GM12878 (cell line): ENCODE measurements around the gene HLA-DRB1. TPM values are rescaled to one million over a fixed set of nuclear protein-coding genes. Genes with fewer than 3 reads are reported as not detected.

Experiments used
- ATAC-seq: fragments of 200-7000 bp; cut with Tn5 transposase; 3 replicates; pipeline ENCODE4 v1.9.1; 2020; ENCODE audit warnings: mild to moderate bottlenecking, moderate library complexity
- BruUV-seq: library from RNA; stranded (reverse); fragments of 400-500 nt; replicated peaks from 2 replicates; lab custom pipeline; 2021; lab: Mats Ljungman, UMichigan
- CTCF ChIA-PET: fragments of 300-600 bp; sonication (Branson Sonifier 250); formaldehyde crosslinking; extraction: SDS; loops from one replicate; lab custom pipeline; 2021; ENCODE audit warnings: inconsistent platforms; lab: Yijun Ruan, JAX
- POLR2A ChIA-PET: fragments of 350-600 bp; formaldehyde crosslinking; extraction: SDS; loops from one replicate; lab custom pipeline; 2021; ENCODE audit warnings: inconsistent platforms; lab: Charles Lee
- RAD21 ChIA-PET: fragments of 300-600 bp; sonication (Branson Sonifier 250); formaldehyde crosslinking; loops from one replicate; lab custom pipeline; 2023; ENCODE audit warnings: antibody characterized with exemption; ENCODE audit not compliant: unreplicated experiment; lab: Charles Lee
- SMC1A ChIA-PET: fragments of 300-600 bp; sonication (Branson Sonifier 250); formaldehyde crosslinking; loops from one replicate; lab custom pipeline; 2023; ENCODE audit not compliant: unreplicated experiment, uncharacterized antibody; lab: Charles Lee
- DNase-seq: peaks from one replicate; pipeline ENCODE4 v3.0.0-alpha.2; 2011; ENCODE audit warnings: low read depth, low spot score
- FAIRE-seq: peaks from 3 replicates; lab custom pipeline; 2011; peaks lifted over from hg19 to GRCh38; lab: Jason Lieb, UNC
- H2AFZ ChIP-seq: 2 replicates; pipeline ENCODE4 v1.6.0; 2011; ENCODE audit warnings: low read depth, low read length, control low read depth; ENCODE audit not compliant: control insufficient read depth
- H3K27ac ChIP-seq: 2 replicates; pipeline ENCODE4 v1.5.1; 2011; ENCODE audit warnings: control low read depth; ENCODE audit not compliant: control insufficient read depth, insufficient read depth
- H3K27me3 ChIP-seq, 2 experiments: replicated peaks in 1 of 2; 2 replicates each; pipeline versions ENCODE4 v1.6.0 to v1.6.1; 2011; ENCODE audit warnings: low read length in 1 of 2; ENCODE audit not compliant: control insufficient read depth in 2 of 2, insufficient read depth in 2 of 2
- H3K36me3 ChIP-seq, 2 experiments: 2 replicates each; pipeline ENCODE4 v1.5.1; 2011; ENCODE audit warnings: low read length in 1 of 2; ENCODE audit not compliant: control insufficient read depth in 2 of 2, insufficient read depth in 2 of 2
- H3K4me1 ChIP-seq: 2 replicates; pipeline ENCODE4 v1.6.1; 2011; ENCODE audit warnings: mild to moderate bottlenecking, low read length, moderate library complexity, mixed read lengths; ENCODE audit not compliant: control insufficient read depth, insufficient read depth
- H3K4me2 ChIP-seq: 2 replicates; pipeline ENCODE4 v1.6.0; 2011; ENCODE audit warnings: control low read depth; ENCODE audit not compliant: control insufficient read depth, insufficient read depth
- H3K4me3 ChIP-seq: fragments of 200-600 bp; sonication (generic); 2 replicates; pipeline ENCODE4 v1.5.1; 2016
- H3K79me2 ChIP-seq: 2 replicates; pipeline ENCODE4 v1.6.0; 2011; ENCODE audit warnings: low read length; ENCODE audit not compliant: control insufficient read depth, insufficient read depth
- H3K9ac ChIP-seq: 2 replicates; pipeline ENCODE4 v1.8.0; 2011; ENCODE audit warnings: low read length, control low read depth, mixed read lengths; ENCODE audit not compliant: control insufficient read depth, insufficient read depth
- H3K9me3 ChIP-seq: replicated peaks from 3 replicates; pipeline ENCODE4 v1.5.1; 2011; ENCODE audit warnings: mild to moderate bottlenecking, low read length; ENCODE audit not compliant: control insufficient read depth, insufficient read depth
- H4K20me1 ChIP-seq: 2 replicates; pipeline ENCODE4 v1.6.0; 2011; ENCODE audit not compliant: control insufficient read depth, insufficient read depth
- CHD2 ChIP-seq: IDR thresholded peaks from 2 replicates; pipeline ENCODE4 v1.6.1; 2011; ENCODE audit warnings: low read depth, low read length, improper control_type of control experiment, borderline replicate concordance
- CHD4 ChIP-seq: fragments of 200-600 bp; sonication (generic); IDR thresholded peaks from 2 replicates; pipeline ENCODE4 v1.6.1; 2016; ENCODE audit warnings: mild to moderate bottlenecking
- EED ChIP-seq: sonication (generic); IDR thresholded peaks from 2 replicates; pipeline ENCODE4 v1.6.1; 2016; ENCODE audit warnings: antibody characterized with exemption, low read depth
- GATAD2B ChIP-seq: fragments of 450-650 bp; conservative IDR thresholded peaks from 2 replicates; pipeline ENCODE4 v1.6.1; 2017; ENCODE audit warnings: low read depth, mild to moderate bottlenecking, moderate library complexity
- HDGF ChIP-seq: fragments of 450-650 bp; IDR thresholded peaks from 2 replicates; pipeline ENCODE4 v1.6.1; 2016; ENCODE audit warnings: antibody characterized with exemption
- IKZF1 ChIP-seq: fragments of 450-650 bp; conservative IDR thresholded peaks from 2 replicates; pipeline ENCODE4 v1.6.1; 2017; ENCODE audit warnings: antibody characterized with exemption, mild to moderate bottlenecking
- IKZF2 ChIP-seq, 2 experiments: fragments of 450-650 bp; IDR thresholded peaks; 2 replicates each; pipeline ENCODE4 v1.6.1; 2017; ENCODE audit warnings: mild to moderate bottlenecking in 2 of 2, moderate library complexity in 2 of 2
- KAT2A ChIP-seq: conservative IDR thresholded peaks from 2 replicates; pipeline ENCODE4 v1.6.1; 2011; ENCODE audit warnings: low read depth, low read length; ENCODE audit not compliant: control insufficient read depth
- RCOR1 ChIP-seq: conservative IDR thresholded peaks from 2 replicates; pipeline ENCODE4 v1.6.1; 2012; ENCODE audit warnings: low read depth, low read length, improper control_type of control experiment
- RFX5 ChIP-seq: IDR thresholded peaks from 2 replicates; pipeline ENCODE4 v1.6.1; 2011; ENCODE audit warnings: low read depth, low read length, improper control_type of control experiment
- RUNX3 ChIP-seq: IDR thresholded peaks from 2 replicates; pipeline ENCODE4 v1.6.1; 2012; ENCODE audit warnings: low read length, inconsistent platforms
- SMARCA5 ChIP-seq: fragments of 450-650 bp; IDR thresholded peaks from 2 replicates; pipeline ENCODE4 v1.6.1; 2017; ENCODE audit warnings: mild to moderate bottlenecking
- SPI1 ChIP-seq: IDR thresholded peaks from 2 replicates; pipeline ENCODE4 v1.6.1; 2011; ENCODE audit warnings: low read depth, mild to moderate bottlenecking, low read length, moderate library complexity, borderline replicate concordance; ENCODE audit not compliant: insufficient read depth
- TARDBP ChIP-seq: IDR thresholded peaks from 2 replicates; pipeline ENCODE4 v1.6.1; 2016; ENCODE audit warnings: borderline replicate concordance
- TCF7 ChIP-seq: IDR thresholded peaks from 2 replicates; pipeline ENCODE4 v1.6.1; 2014; ENCODE audit warnings: antibody characterized with exemption, borderline replicate concordance
- in situ Hi-C: fragments of 300-500 bp; cut with MboI; formaldehyde crosslinking; loops from 9 replicates; pipeline ENCODE4 v1.14.3; 2018; ENCODE audit warnings: mixed read lengths
- intact Hi-C: fragments of 100-400 bp; cut with micrococcal nuclease; formaldehyde crosslinking; loops from one replicate; pipeline ENCODE4 v1.14.2; 2022; ENCODE audit not compliant: unreplicated experiment
- polyA plus RNA-seq, 11 experiments: library from polyadenylated mRNA; depleted of rRNA in 4 of 11; unstranded in 6 of 11; stranded (reverse) in 5 of 11; fragments of >200 nt; fragmentation: Nextera tagmentation in 4 of 11; fragmentation: Illumina TruSeq in 1 of 11; extraction: Ambion mirVana in 4 of 11; extraction: Trizol in 1 of 11; gene quantifications; 1 replicate in 1 of 11; 2 replicates in 10 of 11; pipeline versions ENCODE4 v1.2.1 to v1.2.3, GENCODE V29; 2011 to 2016; ENCODE audit warnings: inconsistent platforms in 2 of 11, missing spikeins in 2 of 11, low read depth in 1 of 11
- total RNA-seq, 4 experiments: library from RNA; depleted of rRNA in 3 of 4; stranded (reverse); fragments of >200 nt in 3 of 4; fragmentation: Illumina TruSeq in 1 of 4; extraction: Trizol in 1 of 4; gene quantifications; 2 replicates each; pipeline versions ENCODE4 v1.2.1 to v1.2.3, GENCODE V29; 2013 to 2021
- TF ChIP-seq, protein P1 (sequence below): fragments of 450-650 bp; IDR thresholded peaks from 2 replicates; pipeline ENCODE4 v1.6.1; 2017; ENCODE audit warnings: borderline replicate concordance
- TF ChIP-seq, protein P2 (sequence below): fragments of 450-650 bp; IDR thresholded peaks from 2 replicates; pipeline ENCODE4 v1.6.1; 2016; ENCODE audit warnings: mild to moderate bottlenecking, moderate library complexity, borderline replicate concordance

Gene HLA-DRB1
- total and polyA plus RNA-seq, 10 of the 15 experiments (the other 5 are each of a cell fraction or from before 2014, with no cell fraction given): 312 to 1,082 (median 604) TPM

DNA sequence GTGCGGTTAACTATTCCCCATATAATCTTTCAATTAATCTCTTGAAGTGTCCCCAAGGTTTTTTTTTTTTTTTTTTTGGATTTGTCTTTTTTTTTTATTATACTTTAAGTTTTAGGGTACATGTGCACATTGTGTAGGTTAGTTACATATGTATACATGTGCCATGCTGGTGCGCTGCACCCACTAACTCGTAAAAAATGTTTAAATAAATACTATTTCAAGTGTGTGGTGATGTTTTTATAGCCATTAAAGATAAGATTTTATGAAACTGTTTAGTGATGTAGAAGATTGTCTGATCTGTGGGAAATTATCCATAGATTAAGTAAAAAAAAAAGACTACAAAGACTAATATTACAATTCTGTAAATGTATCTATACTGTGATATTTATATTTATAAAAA lies 34.9 kb upstream of the HLA-DRB1 start (continued):
- TF ChIP-seq KAT2A: no peak
- TF ChIP-seq, protein P1, sequence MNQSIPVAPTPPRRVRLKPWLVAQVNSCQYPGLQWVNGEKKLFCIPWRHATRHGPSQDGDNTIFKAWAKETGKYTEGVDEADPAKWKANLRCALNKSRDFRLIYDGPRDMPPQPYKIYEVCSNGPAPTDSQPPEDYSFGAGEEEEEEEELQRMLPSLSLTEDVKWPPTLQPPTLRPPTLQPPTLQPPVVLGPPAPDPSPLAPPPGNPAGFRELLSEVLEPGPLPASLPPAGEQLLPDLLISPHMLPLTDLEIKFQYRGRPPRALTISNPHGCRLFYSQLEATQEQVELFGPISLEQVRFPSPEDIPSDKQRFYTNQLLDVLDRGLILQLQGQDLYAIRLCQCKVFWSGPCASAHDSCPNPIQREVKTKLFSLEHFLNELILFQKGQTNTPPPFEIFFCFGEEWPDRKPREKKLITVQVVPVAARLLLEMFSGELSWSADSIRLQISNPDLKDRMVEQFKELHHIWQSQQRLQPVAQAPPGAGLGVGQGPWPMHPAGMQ: no peak
- TF ChIP-seq, all 136 proteins: peak for 0

DNA sequence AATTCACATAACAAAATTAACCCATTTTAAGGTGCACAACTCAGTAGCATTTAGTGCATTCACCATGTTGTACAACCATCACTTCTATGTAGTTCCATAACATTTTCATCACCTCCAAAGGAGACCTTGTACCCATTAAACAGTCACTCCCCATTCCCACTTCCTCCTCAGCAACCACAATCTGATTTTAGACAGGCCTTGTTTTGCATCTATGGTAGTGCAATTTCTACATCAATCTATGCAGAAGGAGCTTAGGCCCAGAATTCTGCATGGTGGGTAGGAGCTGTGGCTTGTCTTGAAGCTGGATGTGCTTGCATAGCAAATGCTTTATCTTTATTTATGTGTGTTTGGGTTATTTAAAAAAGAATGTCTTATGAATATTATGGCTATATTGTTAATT lies 34.0 kb upstream of the HLA-DRB1 start:
- no peaks in the 10 kb centered on the region for H3K27me3 ChIP-seq
- peak overlapping the region; percentile 38 for H3K9ac ChIP-seq
- intact Hi-C loops: loop anchor here (1.0 to 5.0 kb wide), 4 partner anchors 13 to 186 kb away; partner anchors contain the start of genes HLA-DQA1, HLA-DQB1 and HLA-DRA
- no peak overlapping the region for H2AFZ ChIP-seq
- ChIA-PET RAD21 (interaction anchor here (0.8 to 7.4 kb wide), 10 partner anchors 11 to 184 kb away, joined by 3 to 102 read pairs (median 8); partner anchors contain the start of genes HLA-DQA1 and HLA-DRA), SMC1A (interaction anchor here (1.5 to 6.9 kb wide), 8 partner anchors 12 to 185 kb away, joined by 4 to 124 read pairs (median 17); partner anchors contain the start of genes HLA-DQA1, HLA-DQB1 and HLA-DRA), POLR2A (interaction anchor here (0.7 to 6.7 kb wide), 9 partner anchors 9 to 452 kb away, joined by 3 to 117 read pairs (median 6); partner anchors contain the start of genes HLA-DPB1, HLA-DQA1 and HLA-DQB1), CTCF (interaction anchor here (0.7 to 2.5 kb wide), 7 partner anchors 10 to 68 kb away, joined by 3 to 12 read pairs (median 7); partner anchors contain the start of genes HLA-DQB1 and HLA-DRB1)
- H3K4me2 ChIP-seq: peak overlapping the region; percentile 82
- no peaks in the 10 kb centered on the region; the same call in none of the 2 replicates for H3K79me2 ChIP-seq
- H3K4me3 ChIP-seq: no peak overlapping the region
- peaks cover 2% of the 10 kb centered on the region; the same call in 2 of the 3 replicates for H3K9me3 ChIP-seq
- peak overlapping the region; percentile 98 for H3K27ac ChIP-seq
- no TSS peak for BruUV-seq
- DNase-seq: no peak
- peak; percentile 34 for ATAC-seq
- no peaks in the 10 kb centered on the region for H4K20me1 ChIP-seq
- H3K36me3 ChIP-seq: no peaks in the 10 kb centered on the region
- no peak for FAIRE-seq
- in situ Hi-C loops: loop anchor here (25.0 kb wide), 1 partner anchor 1061 kb away; the partner anchor contains the start of gene LTA
- peaks cover 24% of the 10 kb centered on the region for H3K4me1 ChIP-seq
- TF ChIP-seq RUNX3: peak; percentile 88
- peak; percentile 81 for TF ChIP-seq SPI1
- peak in 1 of 2 experiments; percentile 50; a peak in 2 of 4 replicates for TF ChIP-seq IKZF2 (IDR thresholded peaks at IDR 0.05)
- peak; percentile 24; the same call in 1 of the 2 replicates for TF ChIP-seq CHD2
- TF ChIP-seq CHD4: no peak
- no peak for TF ChIP-seq TCF7
- TF ChIP-seq, protein P2, sequence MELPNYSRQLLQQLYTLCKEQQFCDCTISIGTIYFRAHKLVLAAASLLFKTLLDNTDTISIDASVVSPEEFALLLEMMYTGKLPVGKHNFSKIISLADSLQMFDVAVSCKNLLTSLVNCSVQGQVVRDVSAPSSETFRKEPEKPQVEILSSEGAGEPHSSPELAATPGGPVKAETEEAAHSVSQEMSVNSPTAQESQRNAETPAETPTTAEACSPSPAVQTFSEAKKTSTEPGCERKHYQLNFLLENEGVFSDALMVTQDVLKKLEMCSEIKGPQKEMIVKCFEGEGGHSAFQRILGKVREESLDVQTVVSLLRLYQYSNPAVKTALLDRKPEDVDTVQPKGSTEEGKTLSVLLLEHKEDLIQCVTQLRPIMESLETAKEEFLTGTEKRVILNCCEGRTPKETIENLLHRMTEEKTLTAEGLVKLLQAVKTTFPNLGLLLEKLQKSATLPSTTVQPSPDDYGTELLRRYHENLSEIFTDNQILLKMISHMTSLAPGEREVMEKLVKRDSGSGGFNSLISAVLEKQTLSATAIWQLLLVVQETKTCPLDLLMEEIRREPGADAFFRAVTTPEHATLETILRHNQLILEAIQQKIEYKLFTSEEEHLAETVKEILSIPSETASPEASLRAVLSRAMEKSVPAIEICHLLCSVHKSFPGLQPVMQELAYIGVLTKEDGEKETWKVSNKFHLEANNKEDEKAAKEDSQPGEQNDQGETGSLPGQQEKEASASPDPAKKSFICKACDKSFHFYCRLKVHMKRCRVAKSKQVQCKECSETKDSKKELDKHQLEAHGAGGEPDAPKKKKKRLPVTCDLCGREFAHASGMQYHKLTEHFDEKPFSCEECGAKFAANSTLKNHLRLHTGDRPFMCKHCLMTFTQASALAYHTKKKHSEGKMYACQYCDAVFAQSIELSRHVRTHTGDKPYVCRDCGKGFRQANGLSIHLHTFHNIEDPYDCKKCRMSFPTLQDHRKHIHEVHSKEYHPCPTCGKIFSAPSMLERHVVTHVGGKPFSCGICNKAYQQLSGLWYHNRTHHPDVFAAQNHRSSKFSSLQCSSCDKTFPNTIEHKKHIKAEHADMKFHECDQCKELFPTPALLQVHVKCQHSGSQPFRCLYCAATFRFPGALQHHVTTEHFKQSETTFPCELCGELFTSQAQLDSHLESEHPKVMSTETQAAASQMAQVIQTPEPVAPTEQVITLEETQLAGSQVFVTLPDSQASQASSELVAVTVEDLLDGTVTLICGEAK: no peak
- peak; percentile 65; the same call in 1 of the 2 replicates for TF ChIP-seq RFX5
- TF ChIP-seq SMARCA5: no peak
- TF ChIP-seq IKZF1: peak; percentile 8
- TF ChIP-seq GATAD2B: no peak
- TF ChIP-seq RCOR1: no peak
- TF ChIP-seq TARDBP: no peak
- TF ChIP-seq EED: 0 out of 2 replicates have a peak, but pooled peaks have one; percentile 29
- TF ChIP-seq HDGF: no peak
